ENCODE results near the gene VTI1A.

- no peak for TF ChIP-seq EP300 (IDR thresholded peaks at IDR 0.05)
- no peak for TF ChIP-seq CTCF (IDR thresholded peaks at IDR 0.05)
- no peak for TF ChIP-seq POLR2A (IDR thresholded peaks at IDR 0.05)
- TF ChIP-seq POLR2AphosphoS5 (IDR thresholded peaks at IDR 0.05), result no peak
These were observed 73.9 kb downstream of the VTI1A start for GRCh38 chr10:112520914-112521313.

Measured in sigmoid colon (tissue), 4 donors.